Inflammatory macrophage treated with lipopolysaccharide for 1 hour (primary cell): Measurements from ENCODE around the gene PTPN3.

Experiments used
- DNase-seq, 2 donors: peaks; one replicate each; pipeline ENCODE4 v3.0.0-alpha.2; 2020 to 2022

PTPN3 gene

GRCh38 chr9:109450346-109450745 lies 47.8 kb downstream of the PTPN3 start:
- no peak for DNase-seq

GRCh38 chr9:109449036-109449798 lies 48.9 kb downstream of the PTPN3 start:
- DNase-seq = no peak

GRCh38 chr9:109448223-109448622 lies 49.9 kb downstream of the PTPN3 start:
- no peak for DNase-seq

- no peak for DNase-seq
These were observed 50.6 kb downstream of the PTPN3 start for GRCh38 chr9:109447329-109448076.

- DNase-seq = no peak
These were observed 53.3 kb downstream of the PTPN3 start for GRCh38 chr9:109444771-109445320.

GRCh38 chr9:109442716-109443115 lies 55.4 kb downstream of the PTPN3 start:
- no peak for DNase-seq

- no peak for DNase-seq
These were observed 56.8 kb downstream of the PTPN3 start for GRCh38 chr9:109441296-109441695.

GRCh38 chr9:109440797-109441287 lies 57.3 kb downstream of the PTPN3 start:
- peak; percentile 77 to 85 for DNase-seq

GRCh38 chr9:109440117-109440515 lies 58.0 kb downstream of the PTPN3 start:
- DNase-seq = peak in 1 of 2 donors; percentile 18

GRCh38 chr9:109439378-109440116 lies 58.6 kb downstream of the PTPN3 start:
- no peak for DNase-seq

GRCh38 chr9:109437286-109437685 lies 60.8 kb downstream of the PTPN3 start:
- DNase-seq = no peak

- DNase-seq = no peak
These were observed 62.0 kb downstream of the PTPN3 start for GRCh38 chr9:109436071-109436470.

GRCh38 chr9:109433476-109433875 lies 64.6 kb downstream of the PTPN3 start:
- no peak for DNase-seq

- DNase-seq = no peak
These were observed 67.9 kb downstream of the PTPN3 start for GRCh38 chr9:109430231-109430630.

- no peak for DNase-seq
These were observed 69.3 kb downstream of the PTPN3 start for GRCh38 chr9:109428854-109429253.

GRCh38 chr9:109427886-109428285 lies 70.2 kb downstream of the PTPN3 start:
- DNase-seq = no peak

- no peak for DNase-seq
These were observed 71.3 kb downstream of the PTPN3 start for GRCh38 chr9:109426626-109427402.

- DNase-seq = no peak
These were observed 73.5 kb downstream of the PTPN3 start for GRCh38 chr9:109424618-109425017.

GRCh38 chr9:109423877-109424276 lies 74.2 kb downstream of the PTPN3 start:
- no peak for DNase-seq

GRCh38 chr9:109422641-109423040 lies 75.5 kb downstream of the PTPN3 start:
- DNase-seq = no peak

- DNase-seq = no peak
These were observed 76.8 kb downstream of the PTPN3 start for GRCh38 chr9:109421026-109421970.
